Measurements from ENCODE around the gene FRA10AC1.
"Not testable (repeated sequence)": the region's sequence is repeated elsewhere in the genome, so short reads cannot be mapped to it uniquely, and the experiment has no call there.

FRA10AC1 gene

GRCh38 chr10:93703066-93703465 lies 674 bp upstream of the FRA10AC1 start:
- no peak for DNase-seq

- no peak for DNase-seq
Observed at GRCh38 chr10:93701866-93702209, 554 bp downstream of the FRA10AC1 start.

DNA sequence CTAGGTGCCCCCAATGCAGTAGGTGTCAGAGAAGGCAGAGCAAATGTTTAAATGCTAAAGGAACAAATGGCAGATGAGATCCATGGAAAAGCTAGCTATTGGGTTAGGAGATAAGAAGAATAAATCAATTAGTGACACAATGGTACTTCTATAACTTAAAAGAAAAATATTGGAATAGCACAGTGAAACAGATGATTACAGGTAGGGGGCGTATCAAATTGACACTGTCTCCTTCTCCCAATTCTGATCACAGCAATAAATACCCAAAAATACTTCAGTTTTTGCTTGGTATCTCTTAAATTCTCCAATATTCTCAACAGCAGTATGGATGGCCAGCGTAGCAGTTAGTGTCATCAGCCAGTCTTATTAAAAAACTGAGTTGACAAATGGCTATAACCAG lies 5.2 kb downstream of the FRA10AC1 start:
- no peak for DNase-seq

DNA sequence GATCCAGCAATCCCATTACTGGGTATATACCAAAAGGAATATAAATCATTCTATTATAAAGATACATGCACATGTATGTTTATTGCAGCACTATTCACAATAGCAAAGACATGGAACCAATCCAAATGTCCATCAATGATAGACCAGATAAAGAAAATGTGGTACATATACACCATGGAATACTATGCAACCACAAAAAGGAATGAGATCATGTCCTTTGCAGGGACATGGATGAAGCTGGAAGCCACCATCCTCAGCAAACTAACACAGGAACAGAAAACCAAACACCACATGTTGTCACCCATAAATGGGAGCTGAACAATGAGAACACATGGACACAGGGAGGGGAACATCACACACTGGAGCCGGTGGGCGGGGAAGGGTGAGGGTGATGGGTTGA lies 5.8 kb downstream of the FRA10AC1 start:
- DNase-seq: not testable (repeated sequence)

DNA sequence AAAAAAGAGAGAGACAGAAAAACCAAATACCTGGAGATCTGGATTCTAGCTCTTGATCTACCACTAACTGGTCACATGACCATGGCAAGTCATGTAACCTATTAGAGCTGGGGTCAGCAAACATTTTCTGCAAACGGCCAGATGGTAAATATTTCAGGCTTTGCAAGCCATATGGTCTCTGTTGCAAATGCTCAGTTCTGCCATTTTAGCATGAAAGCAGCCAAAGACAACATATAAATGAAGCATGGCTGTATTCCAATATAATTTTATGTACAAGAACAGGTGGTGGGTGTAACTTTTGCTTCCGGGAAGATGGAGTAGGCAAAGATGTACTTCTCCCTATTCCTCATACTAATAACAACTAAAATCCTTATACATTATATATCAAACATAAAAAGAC lies 6.7 kb downstream of the FRA10AC1 start:
- peak; percentile 4 to 71 for DNase-seq

DNA sequence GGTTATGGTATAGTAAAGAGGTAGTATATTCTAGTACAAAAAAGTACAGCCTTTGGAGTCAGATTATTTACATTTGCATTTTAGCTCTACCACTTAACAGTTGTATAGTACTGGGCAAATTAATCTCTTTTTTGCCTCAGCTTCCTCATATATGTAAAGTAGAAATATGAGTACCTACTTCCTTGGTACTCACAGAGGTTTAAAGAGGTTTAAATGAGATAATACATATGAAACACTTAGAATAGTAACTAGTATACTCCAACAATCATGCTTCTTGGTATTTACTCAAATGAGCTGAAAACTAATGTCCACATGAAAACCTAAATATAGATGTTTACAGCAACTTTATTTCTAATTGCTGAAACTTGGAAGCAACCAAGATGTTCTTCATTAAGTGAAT lies 14.7 kb downstream of the FRA10AC1 start:
- no peak for DNase-seq

- peak in 1 of 2 experiments; percentile 48 for DNase-seq
Observed at GRCh38 chr10:93680412-93681047, 21.9 kb downstream of the FRA10AC1 start.

GRCh38 chr10:93678805-93679587 lies 23.4 kb downstream of the FRA10AC1 start:
- no peak for DNase-seq

GRCh38 chr10:93678386-93678785 lies 24.0 kb downstream of the FRA10AC1 start:
- no peak for DNase-seq

- DNase-seq: no peak
Observed at GRCh38 chr10:93673791-93674190, 28.6 kb downstream of the FRA10AC1 start.

GRCh38 chr10:93672890-93673289 lies 29.5 kb downstream of the FRA10AC1 start:
- DNase-seq: no peak

DNA sequence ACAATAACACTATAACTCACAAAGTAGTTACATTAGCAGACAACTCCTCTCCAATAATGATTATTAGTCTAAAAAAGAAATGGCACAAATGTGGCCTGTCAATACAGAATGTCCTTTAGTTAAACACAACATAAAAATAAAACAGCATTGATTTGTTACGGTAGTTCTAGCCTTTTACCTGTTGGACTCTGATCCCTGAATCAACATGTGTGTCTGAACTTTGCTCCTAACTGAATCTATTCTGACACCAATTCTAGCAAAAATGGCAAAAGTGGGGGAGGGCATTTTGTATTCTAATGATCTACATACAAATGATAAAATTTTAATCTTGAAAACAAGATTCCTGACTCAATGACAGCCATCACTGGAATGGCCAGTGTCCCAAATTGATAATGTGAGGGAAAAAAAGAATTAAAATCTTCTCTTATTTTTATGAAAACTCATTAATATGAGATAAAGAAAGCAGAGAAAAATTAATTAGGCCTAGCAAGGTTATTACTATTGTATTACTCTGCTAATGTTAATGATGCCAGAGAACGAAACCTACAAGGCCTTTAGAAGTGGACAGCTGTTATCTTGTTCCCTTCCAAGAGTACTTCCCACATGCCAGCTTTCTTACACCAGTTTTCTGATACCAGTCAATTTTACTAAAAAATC lies 30.2 kb downstream of the FRA10AC1 start:
- no peak for DNase-seq

DNA sequence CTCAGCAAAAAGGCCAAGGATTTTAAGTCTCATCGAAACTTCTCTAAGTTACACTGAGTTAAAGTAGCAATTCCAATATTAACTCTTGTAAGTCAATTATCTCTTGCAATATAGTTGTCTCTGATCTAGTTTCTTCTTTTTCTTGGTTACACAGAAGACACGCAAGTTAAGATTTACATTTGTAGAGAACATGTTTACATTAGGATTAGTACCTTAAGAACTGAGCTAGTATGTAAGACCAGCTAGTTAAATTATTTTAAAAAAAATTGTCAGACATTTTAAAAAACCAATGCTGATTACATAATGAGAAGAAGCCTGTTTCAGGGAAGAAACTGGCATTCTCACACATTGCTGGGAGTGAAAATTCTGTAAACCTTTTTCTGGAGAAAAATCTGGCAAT lies 31.4 kb downstream of the FRA10AC1 start:
- no peak for DNase-seq

DNA sequence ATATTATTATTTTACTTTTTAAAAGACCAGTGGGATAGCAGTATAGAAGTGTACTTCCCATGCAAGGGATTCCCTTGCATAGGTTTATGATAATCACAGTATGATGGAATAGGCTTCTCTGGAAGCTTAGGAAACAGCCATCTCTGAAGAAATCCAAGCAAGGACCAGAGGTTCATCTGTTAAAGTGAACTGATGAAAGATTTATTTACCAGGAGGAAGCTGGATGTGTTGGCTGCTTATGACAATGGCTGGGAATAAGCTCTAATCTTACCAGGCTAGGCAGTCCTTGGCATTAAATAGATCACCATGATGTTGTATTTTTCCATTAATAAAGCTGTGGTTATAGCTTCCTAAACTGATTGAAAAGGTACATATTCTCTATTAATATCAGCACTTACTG lies 32.0 kb downstream of the FRA10AC1 start:
- DNase-seq: no peak

- DNase-seq: no peak
Observed at GRCh38 chr10:93667795-93668194, 34.6 kb downstream of the FRA10AC1 start.

- no peak for DNase-seq
Observed at GRCh38 chr10:93666030-93666429, 36.4 kb downstream of the FRA10AC1 start.

GRCh38 chr10:93657757-93658156 lies 44.6 kb downstream of the FRA10AC1 start:
- DNase-seq: no peak

DNA sequence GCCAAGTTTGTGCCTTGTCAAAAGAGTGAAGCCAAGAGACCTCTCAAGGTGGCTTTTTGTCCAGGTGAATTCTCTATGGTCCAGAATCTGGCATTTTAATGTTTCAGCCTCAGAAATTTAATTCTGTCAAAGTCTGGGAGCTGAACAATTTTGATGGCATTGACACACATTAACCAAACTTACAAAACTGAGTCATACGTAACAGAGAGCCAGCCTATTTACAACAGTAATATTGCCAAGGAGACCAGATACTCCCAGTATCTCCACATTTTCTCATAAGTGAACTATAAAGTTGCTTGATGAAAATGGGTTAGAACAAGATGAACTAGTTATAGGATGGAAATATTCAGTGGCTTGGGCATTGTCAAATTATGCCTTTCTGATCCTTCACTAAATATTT lies 46.2 kb downstream of the FRA10AC1 start:
- DNase-seq: no peak

DNA sequence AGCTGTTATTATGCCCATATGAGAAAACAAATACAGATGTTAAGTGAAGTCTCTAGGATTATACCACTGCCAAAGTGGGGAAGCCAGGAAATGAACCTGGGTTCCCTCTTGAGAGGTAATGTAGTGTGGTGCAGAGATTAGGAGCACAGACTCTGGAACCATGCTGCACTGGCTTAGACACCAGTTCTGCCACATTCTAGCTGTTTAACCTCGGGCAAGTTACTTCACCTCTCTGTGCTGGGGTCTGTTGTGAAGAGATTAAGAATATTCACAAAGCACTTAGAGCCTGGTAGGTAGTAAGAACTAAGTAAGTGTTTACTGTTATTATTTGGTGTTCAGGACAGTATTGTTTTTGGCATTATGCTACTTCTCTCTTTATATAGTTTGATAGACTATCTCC lies 48.2 kb downstream of the FRA10AC1 start:
- no peak for DNase-seq

DNA sequence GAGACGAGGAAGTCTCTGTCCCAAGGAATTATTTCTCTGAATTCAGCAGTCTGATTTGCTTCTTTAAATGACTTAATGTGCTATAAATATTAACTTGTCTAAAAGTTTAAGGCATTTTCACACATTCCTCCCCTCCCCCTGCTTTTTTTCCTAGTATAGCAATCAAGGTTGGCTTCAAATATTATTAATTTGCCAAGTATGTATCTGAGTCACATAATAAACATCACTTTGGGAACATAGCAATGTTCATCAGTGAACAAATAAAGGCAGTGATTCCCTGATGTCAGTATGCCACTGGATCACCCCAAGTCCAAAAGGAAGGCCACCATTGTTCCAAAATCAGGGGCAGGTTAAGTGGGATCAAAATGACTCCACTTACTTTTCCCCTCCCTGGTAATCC lies 49.5 kb downstream of the FRA10AC1 start:
- no peak for DNase-seq

- DNase-seq: no peak
Observed at GRCh38 chr10:93639791-93640190, 62.6 kb downstream of the FRA10AC1 start.

- DNase-seq: peak in 1 of 2 experiments; percentile 3
Observed at GRCh38 chr10:93630625-93631557, 71.5 kb downstream of the FRA10AC1 start.
